Gastroesophageal sphincter (tissue), 4 donors: Measurements from ENCODE around the gene DPH6. TPM values are rescaled to one million over a fixed set of nuclear protein-coding genes. Genes with fewer than 3 reads are reported as not detected.

Experiments used
- ATAC-seq: fragments of 150-250 bp; one replicate; pipeline ENCODE4 v1.9.1; 2016; ENCODE audit warnings: mild to moderate bottlenecking, moderate library complexity
- H3K27ac ChIP-seq, 4 donors: fragments of 200-600 bp; sonication (generic) in 3 of 4; 1 replicate in 3 of 4; 2 replicates in 1 of 4; pipeline ENCODE4 v1.5.1; 2016 to 2019
- H3K27me3 ChIP-seq: fragments of 200-600 bp; sonication (generic); one replicate; pipeline ENCODE4 v1.5.1; 2019
- H3K36me3 ChIP-seq, 2 donors: fragments of 200-600 bp; sonication (generic); one replicate each; pipeline ENCODE4 v1.5.1; 2019; ENCODE audit warnings: control low read depth in 1 of 2
- H3K4me1 ChIP-seq, 3 donors: fragments of 200-600 bp; sonication (generic); 1 replicate in 2 of 3; 2 replicates in 1 of 3; pipeline ENCODE4 v1.5.1; 2016 to 2019; ENCODE audit warnings: control low read depth in 2 of 3
- H3K4me3 ChIP-seq, 2 donors: fragments of 200-600 bp; sonication (generic); one replicate each; pipeline ENCODE4 v1.5.1; 2019; ENCODE audit warnings: mild to moderate bottlenecking in 1 of 2, moderate library complexity in 1 of 2
- H3K9me3 ChIP-seq, 3 donors: fragments of 200-600 bp; sonication (generic); one replicate each; pipeline ENCODE4 v1.5.1; 2017 to 2019; ENCODE audit warnings: control low read depth in 2 of 3
- EP300 ChIP-seq: sonication (generic); formaldehyde crosslinking; IDR thresholded peaks from one replicate; pipeline ENCODE4 v1.6.1; 2017; ENCODE audit warnings: antibody characterized with exemption, mild to moderate bottlenecking
- POLR2A ChIP-seq, 2 donors: fragments of 450-650 bp; IDR thresholded peaks; one replicate each; pipeline ENCODE4 v1.6.1; 2017; ENCODE audit warnings: antibody characterized with exemption in 2 of 2, mild to moderate bottlenecking in 2 of 2, moderate library complexity in 1 of 2
- POLR2AphosphoS5 ChIP-seq: sonication (generic); formaldehyde crosslinking; IDR thresholded peaks from one replicate; pipeline ENCODE4 v1.6.1; 2017; ENCODE audit warnings: antibody characterized with exemption
- WGBS, 2 donors: methylation state at CpG; one replicate each; pipeline ENCODE4 v1.1.5; 2018; ENCODE audit warnings: low coverage in 1 of 2; 5-methylcytosine and 5-hydroxymethylcytosine counted together
- total RNA-seq, 4 donors: library from RNA; depleted of rRNA; stranded (reverse); fragments of >200 nt; gene quantifications; one replicate each; pipeline ENCODE4 v1.1.0, GENCODE V29; 2016
- TF ChIP-seq, protein P1 (sequence below), 4 experiments: fragments of 200-600 bp in 2 of 4; fragments of 450-650 bp in 2 of 4; sonication (generic) in 1 of 4; IDR thresholded peaks; one replicate each; pipeline ENCODE4 v1.5.1; 2017 to 2019; ENCODE audit warnings: antibody characterized with exemption in 4 of 4, mild to moderate bottlenecking in 2 of 4, moderate library complexity in 2 of 4

DPH6 gene
- total RNA-seq, 4 donors from 2014 or later: 5.4 to 46.2 (median 17.7) TPM

DNA sequence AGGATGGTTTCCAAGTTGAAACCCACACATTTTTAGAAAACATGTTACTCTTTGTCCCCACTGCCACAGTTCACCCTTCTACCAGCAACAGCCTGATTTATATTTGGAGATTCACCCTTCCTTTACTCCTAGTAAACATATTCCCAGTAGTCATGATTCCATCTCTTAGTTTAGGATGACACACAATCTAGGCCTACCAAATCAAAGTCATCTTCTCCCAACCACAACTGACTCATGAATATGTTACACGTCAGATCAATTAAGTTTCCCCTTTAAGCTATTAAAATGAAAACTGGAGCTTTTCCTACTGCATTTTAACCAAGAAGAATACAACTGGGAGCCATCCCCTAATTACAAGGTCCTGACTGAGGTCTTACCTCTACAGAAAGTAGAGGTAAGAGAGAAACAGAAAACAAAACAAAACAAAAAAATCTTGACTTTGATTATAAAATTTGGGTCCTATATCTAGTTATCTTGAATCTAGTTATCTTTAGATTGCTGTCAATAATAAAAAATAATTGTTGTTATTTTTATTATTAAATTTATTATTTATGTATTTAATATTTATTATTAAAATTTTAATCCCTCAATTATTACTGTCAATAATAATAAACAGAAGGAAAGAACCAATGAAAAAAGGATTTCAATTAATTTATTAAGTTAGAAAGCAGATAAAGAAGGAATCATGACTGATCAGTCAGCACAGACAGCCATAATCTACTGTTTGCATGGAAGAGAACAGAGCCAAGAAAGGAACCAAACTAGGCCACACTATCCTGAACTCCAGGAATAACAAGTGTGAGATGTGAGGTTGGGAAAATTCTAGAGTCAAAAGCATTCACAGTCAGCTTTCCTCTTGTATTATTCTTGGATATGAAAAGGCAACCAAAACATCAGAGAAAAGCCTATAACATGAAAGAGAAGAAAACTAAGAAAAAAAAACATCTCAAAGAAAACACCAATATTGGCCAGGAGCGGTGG, 12.5 kb downstream of the DPH6 start:
- H3K36me3 ChIP-seq: peaks cover 0 to 16% of the 10 kb centered on the region in 2 donors
- no peaks in the 10 kb centered on the region for H3K4me1 ChIP-seq
- no peak overlapping the region for H3K27ac ChIP-seq
- WGBS, 2 donors: 94 to 100% methylated on average over 1 to 2 of the region's 2 CpGs
- no peak overlapping the region for H3K4me3 ChIP-seq
- no peak for TF ChIP-seq EP300
- no peak for TF ChIP-seq POLR2A (IDR thresholded peaks at IDR 0.05)
- no peak for TF ChIP-seq POLR2AphosphoS5
- TF ChIP-seq, protein P1, sequence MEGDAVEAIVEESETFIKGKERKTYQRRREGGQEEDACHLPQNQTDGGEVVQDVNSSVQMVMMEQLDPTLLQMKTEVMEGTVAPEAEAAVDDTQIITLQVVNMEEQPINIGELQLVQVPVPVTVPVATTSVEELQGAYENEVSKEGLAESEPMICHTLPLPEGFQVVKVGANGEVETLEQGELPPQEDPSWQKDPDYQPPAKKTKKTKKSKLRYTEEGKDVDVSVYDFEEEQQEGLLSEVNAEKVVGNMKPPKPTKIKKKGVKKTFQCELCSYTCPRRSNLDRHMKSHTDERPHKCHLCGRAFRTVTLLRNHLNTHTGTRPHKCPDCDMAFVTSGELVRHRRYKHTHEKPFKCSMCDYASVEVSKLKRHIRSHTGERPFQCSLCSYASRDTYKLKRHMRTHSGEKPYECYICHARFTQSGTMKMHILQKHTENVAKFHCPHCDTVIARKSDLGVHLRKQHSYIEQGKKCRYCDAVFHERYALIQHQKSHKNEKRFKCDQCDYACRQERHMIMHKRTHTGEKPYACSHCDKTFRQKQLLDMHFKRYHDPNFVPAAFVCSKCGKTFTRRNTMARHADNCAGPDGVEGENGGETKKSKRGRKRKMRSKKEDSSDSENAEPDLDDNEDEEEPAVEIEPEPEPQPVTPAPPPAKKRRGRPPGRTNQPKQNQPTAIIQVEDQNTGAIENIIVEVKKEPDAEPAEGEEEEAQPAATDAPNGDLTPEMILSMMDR (IDR thresholded peaks at IDR 0.05): no peak
- H3K9me3 ChIP-seq: no peaks in the 10 kb centered on the region
- no peaks in the 10 kb centered on the region for H3K27me3 ChIP-seq
- no peak for ATAC-seq

DNA sequence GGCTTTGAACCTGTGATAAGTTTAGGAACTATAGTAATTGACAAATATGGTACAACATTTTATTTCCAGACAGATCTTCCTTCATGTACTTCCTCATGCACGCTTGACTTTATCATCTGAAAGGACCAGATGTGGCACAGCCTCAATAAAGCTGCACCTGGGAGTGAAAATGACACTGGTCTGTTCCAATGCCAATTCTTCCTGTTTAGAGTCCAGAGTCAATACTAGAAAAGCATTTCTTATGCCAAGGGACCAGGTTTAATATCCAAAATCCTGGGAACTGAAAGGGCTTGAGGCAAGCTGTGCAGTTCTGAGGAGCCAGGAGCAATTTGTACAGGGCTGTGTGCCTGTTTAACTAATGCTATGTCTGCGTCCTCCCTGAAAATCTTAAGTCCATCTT, 15.3 kb downstream of the DPH6 start:
- TF ChIP-seq POLR2A (IDR thresholded peaks at IDR 0.05) (no peak), POLR2AphosphoS5 (no peak), EP300 (no peak)
- TF ChIP-seq, protein P1 (IDR thresholded peaks at IDR 0.05): no peak
- no peak overlapping the region for H3K4me3 ChIP-seq
- 100% methylated on average over 2 of the region's 2 CpGs for WGBS, 2 donors
- no peak for ATAC-seq
- H3K36me3 ChIP-seq: peaks cover 0 to 7% of the 10 kb centered on the region in 2 donors
- no peak overlapping the region for H3K27ac ChIP-seq
- no peaks in the 10 kb centered on the region for H3K4me1 ChIP-seq
- H3K9me3 ChIP-seq: no peaks in the 10 kb centered on the region
- no peaks in the 10 kb centered on the region for H3K27me3 ChIP-seq

DNA sequence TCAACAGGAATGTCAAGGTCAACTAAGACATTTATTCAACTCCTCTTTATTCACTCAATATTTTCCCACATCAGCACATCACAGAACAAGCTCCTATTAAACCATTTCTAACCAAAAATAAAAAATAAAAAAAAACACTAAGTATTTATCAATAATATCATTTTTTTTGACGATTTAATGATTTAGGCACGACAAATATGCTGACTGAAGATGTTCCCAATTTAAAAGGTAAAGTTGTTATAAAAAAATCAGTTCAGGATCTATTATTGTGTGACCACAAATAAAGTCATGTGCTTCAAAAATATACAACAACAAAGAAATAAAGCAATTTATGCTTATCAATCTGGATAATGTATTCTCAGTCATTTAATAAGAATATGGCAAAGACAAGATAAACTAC, 16.2 kb downstream of the DPH6 start:
- peaks cover 0 to 7% of the 10 kb centered on the region in 2 donors for H3K36me3 ChIP-seq
- no peak for ATAC-seq
- no peaks in the 10 kb centered on the region for H3K4me1 ChIP-seq
- H3K27ac ChIP-seq: no peak overlapping the region
- H3K4me3 ChIP-seq: no peak overlapping the region
- no peaks in the 10 kb centered on the region for H3K9me3 ChIP-seq
- WGBS, 2 donors: 98 to 100% methylated on average over 2 of the region's 2 CpGs
- H3K27me3 ChIP-seq: no peaks in the 10 kb centered on the region
- TF ChIP-seq EP300 (no peak), POLR2AphosphoS5 (no peak), POLR2A (IDR thresholded peaks at IDR 0.05) (no peak)
- TF ChIP-seq, protein P1 (IDR thresholded peaks at IDR 0.05): no peak

DNA sequence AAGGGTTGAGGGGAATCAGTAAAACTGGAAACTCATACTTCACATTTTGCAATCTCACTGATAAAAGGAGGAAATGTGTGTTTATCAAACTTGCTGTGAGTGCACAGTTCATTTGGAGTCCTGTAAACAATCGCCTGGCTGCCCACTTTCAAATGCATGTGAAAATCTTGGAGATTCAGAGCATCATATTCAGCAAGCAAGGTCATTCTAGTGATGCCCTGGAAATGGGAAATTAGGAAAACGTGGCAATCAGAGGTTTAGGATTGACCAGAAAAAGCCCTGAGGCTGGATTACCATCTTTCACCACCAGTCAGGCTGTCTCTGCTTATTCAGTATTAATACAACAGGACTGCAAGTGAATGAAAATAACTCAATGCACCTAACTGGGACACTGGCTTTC, 23.9 kb downstream of the DPH6 start:
- 75 to 78% methylated on average over 2 of the region's 2 CpGs for WGBS, 2 donors

More for the DNA sequence above, 23.9 kb downstream of the DPH6 start:
- Histone ChIP-seq H3K4me3 (no peak overlapping the region), H3K27me3 (no peaks in the 10 kb centered on the region), H3K4me1 (peaks cover 0 to 23% (median 3%) of the 10 kb centered on the region in 3 donors), H3K27ac (no peak overlapping the region), H3K36me3 (no peaks in the 10 kb centered on the region), H3K9me3 (no peaks in the 10 kb centered on the region)
- TF ChIP-seq EP300: no peak
- TF ChIP-seq POLR2AphosphoS5: no peak
- TF ChIP-seq, protein P1 (IDR thresholded peaks at IDR 0.05): no peak
- no peak for TF ChIP-seq POLR2A (IDR thresholded peaks at IDR 0.05)
- no peak for ATAC-seq
